ENCODE measurements around the gene HK1. TPM values are rescaled to one million over a fixed set of nuclear protein-coding genes. Genes with fewer than 3 reads are reported as not detected.

Gene HK1
- 162 TPM for total RNA-seq (ENCODE audit: unreplicated experiment)
- long read RNA-seq, transcript HK1-202 (18 exons, 3,605 nt) = major isoform, 78 of 89 reads
- long read RNA-seq, partial matches to known transcripts = 8 of 89 reads
- long read RNA-seq, other reads (novel, unspliced or antisense) = 3 of 89 reads

- Mint-ChIP-seq H3K27me3 (ENCODE audit: unreplicated experiment) (peaks cover 2% of the 10 kb centered on the region), H3K36me3 (ENCODE audit: low read depth, unreplicated experiment) (no peaks in the 10 kb centered on the region), H3K4me1 (ENCODE audit: unreplicated experiment) (peaks cover 17% of the 10 kb centered on the region), H3K9me3 (ENCODE audit: unreplicated experiment) (no peaks in the 10 kb centered on the region), H3K4me3 (ENCODE audit: unreplicated experiment) (peak within 1 kb of the TSS; percentile 32), H3K27ac (ENCODE audit: unreplicated experiment) (peak within 1 kb of the TSS; percentile 72)
- DNase-seq (ENCODE audit: low spot score) = no peak
- no peak for TF ChIP-seq CTCF (IDR thresholded peaks at IDR 0.05; ENCODE audit: unreplicated experiment)
Measured at GRCh38 chr10:69278446-69278963, at the start of gene HK1. TSS of gene HK1 (plus strand) at chr10:69278496.

DNA sequence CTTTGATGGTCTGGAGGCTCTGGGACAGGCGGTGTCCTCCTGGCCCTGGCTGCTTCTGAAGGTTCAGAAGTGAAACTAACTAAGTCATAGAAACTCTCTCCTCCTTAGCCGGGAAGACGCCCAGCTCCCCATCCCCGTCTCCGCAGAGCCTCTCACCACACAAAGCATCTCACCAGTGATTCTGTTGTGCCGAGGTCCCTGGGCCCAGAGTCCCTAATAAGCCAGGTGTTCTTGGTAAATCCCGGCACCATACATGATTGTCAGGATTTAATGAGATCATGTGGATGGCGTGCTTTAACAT lies 48.7 kb upstream of the HK1 start:
- H3K4me1 Mint-ChIP-seq (ENCODE audit: unreplicated experiment) = peaks cover 17% of the 10 kb centered on the region
- no peaks in the 10 kb centered on the region for H3K9me3 Mint-ChIP-seq (ENCODE audit: unreplicated experiment)
- H3K27me3 Mint-ChIP-seq (ENCODE audit: unreplicated experiment) = peaks cover 6% of the 10 kb centered on the region
- no peak for TF ChIP-seq CTCF (IDR thresholded peaks at IDR 0.05; ENCODE audit: unreplicated experiment)
- no peak overlapping the region for H3K27ac Mint-ChIP-seq (ENCODE audit: unreplicated experiment)
- no peak for DNase-seq (ENCODE audit: low spot score)
- no peak overlapping the region for H3K4me3 Mint-ChIP-seq (ENCODE audit: unreplicated experiment)
- H3K36me3 Mint-ChIP-seq (ENCODE audit: low read depth, unreplicated experiment) = no peaks in the 10 kb centered on the region

DNA sequence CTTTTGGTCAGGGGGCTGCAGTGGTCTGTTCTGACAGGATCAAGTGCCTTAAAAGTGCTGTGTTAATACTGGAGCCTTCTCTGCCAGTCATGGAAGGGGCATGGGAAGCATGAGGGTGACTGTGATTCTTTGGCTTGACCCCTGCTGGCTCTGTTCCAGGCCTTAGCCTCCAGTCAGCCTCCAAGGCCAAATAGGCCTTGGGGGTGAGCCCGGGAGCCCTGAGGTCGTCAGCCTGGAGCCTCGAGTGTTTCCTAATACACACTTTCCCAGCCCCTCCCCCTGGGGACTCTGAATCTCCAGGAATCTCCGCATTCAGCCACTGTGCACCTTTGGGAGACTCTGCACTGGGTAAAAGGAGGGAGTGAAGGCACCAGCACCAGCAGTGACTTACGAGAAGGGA lies 48.2 kb upstream of the HK1 start:
- H3K36me3 Mint-ChIP-seq (ENCODE audit: low read depth, unreplicated experiment) = no peaks in the 10 kb centered on the region
- peaks cover 13% of the 10 kb centered on the region for H3K4me1 Mint-ChIP-seq (ENCODE audit: unreplicated experiment)
- no peak overlapping the region for H3K4me3 Mint-ChIP-seq (ENCODE audit: unreplicated experiment)

DNA sequence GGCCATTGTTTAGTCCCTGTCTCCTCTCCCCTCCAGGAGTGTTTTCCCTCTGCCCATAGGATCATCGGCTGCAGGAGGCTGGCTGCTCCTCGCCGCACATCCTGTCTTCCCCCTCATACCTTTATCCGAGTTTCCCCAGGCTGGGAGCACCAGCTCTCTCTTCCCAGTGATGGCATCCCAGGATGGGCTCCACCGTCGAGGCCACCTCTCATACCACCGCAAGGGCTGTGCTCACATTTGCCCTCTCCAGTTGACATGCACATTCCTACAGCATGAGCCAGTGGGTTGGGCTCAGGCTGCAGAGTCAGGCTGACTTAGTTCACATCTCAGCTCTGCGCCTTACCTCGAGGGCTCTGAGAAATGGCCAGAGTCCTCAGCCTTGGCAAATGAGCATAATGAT lies 46.0 kb upstream of the HK1 start:
- no peaks in the 10 kb centered on the region for H3K9me3 Mint-ChIP-seq (ENCODE audit: unreplicated experiment)

More for the DNA sequence above, 48.2 kb upstream of the HK1 start:
- peaks cover 6% of the 10 kb centered on the region for H3K27me3 Mint-ChIP-seq (ENCODE audit: unreplicated experiment)
- TF ChIP-seq CTCF (IDR thresholded peaks at IDR 0.05; ENCODE audit: unreplicated experiment) = no peak
- no peaks in the 10 kb centered on the region for H3K9me3 Mint-ChIP-seq (ENCODE audit: unreplicated experiment)
- DNase-seq (ENCODE audit: low spot score) = no peak
- H3K27ac Mint-ChIP-seq (ENCODE audit: unreplicated experiment) = no peak overlapping the region

More for the DNA sequence above, 46.0 kb upstream of the HK1 start:
- Mint-ChIP-seq H3K36me3 (ENCODE audit: low read depth, unreplicated experiment) (no peaks in the 10 kb centered on the region), H3K4me3 (ENCODE audit: unreplicated experiment) (no peak overlapping the region), H3K27ac (ENCODE audit: unreplicated experiment) (peak overlapping the region; percentile 1), H3K27me3 (ENCODE audit: unreplicated experiment) (peaks cover 1% of the 10 kb centered on the region), H3K4me1 (ENCODE audit: unreplicated experiment) (peaks cover 7% of the 10 kb centered on the region)
- TF ChIP-seq CTCF (IDR thresholded peaks at IDR 0.05; ENCODE audit: unreplicated experiment) = no peak
- no peak for DNase-seq (ENCODE audit: low spot score)

Measured in endothelial cell (in vitro differentiated cells).